ENCODE results near the gene ELAPOR2. TPM values are rescaled to one million over a fixed set of nuclear protein-coding genes. Genes with fewer than 3 reads are reported as not detected.

The ELAPOR2 gene
- total and polyA plus RNA-seq, 2 of the 13 experiments (the other 11 are each of a cell fraction or from before 2014, with no cell fraction given) = 7.8 to 8.4 TPM

DNA sequence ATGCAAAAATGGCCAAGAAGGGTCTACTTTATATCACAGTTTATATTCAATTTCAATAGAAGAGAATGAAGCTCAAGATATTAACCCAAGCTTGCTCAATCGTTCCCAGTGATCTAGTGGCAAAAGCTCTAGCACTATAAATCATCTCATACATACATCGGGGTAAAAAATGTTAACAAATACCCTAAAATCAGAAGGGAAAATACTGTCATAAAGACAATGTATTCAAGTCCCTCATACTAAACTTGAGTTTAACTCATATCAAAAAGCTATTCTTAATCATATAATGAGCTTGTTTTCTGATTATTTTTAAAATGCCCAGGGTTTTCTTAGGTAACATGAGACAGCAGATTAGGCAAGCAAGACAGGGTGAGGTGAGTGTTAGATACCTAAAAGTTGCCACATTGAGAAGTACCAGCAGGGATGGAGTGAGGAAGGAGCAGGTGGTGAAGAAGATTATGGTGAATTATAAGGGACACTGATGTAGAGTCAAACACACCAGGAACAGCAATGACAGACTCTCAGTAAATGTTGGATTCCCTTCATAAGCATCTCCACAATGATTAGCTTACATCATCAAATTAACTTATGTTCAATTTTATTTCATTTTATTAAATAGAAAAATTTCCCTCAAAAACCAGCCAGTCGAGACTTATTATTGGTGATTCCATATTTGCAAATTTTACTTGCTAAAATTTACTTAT, 46.2 kb downstream of the ELAPOR2 start:
- Histone ChIP-seq H3K4me1 (ENCODE audit: insufficient read depth, low read length) (0 out of 2 replicates have a peak, but pooled peaks cover 6% of the 10 kb centered on the region), H3K27me3 (ENCODE audit: control insufficient read depth in 1 of 2, insufficient read depth in 2 of 2, low read length in 2 of 2) (no peaks in the 10 kb centered on the region), H3K9ac (ENCODE audit: insufficient read depth, low read depth, low read length) (no peak overlapping the region), H3K36me3 (replicated peaks in 1 of 2; ENCODE audit: control insufficient read depth in 1 of 2, insufficient read depth in 2 of 2, low read length in 2 of 2) (no peaks in the 10 kb centered on the region), H3K9me3 (ENCODE audit: low read length) (no peaks in the 10 kb centered on the region), H3K79me2 (ENCODE audit: insufficient read depth, low read length) (no peaks in the 10 kb centered on the region), H2AFZ (ENCODE audit: low read length) (no peak overlapping the region), H3K4me2 (ENCODE audit: low read depth, low read length) (no peak overlapping the region), H3K4me3 (replicated peaks in 1 of 3; ENCODE audit: insufficient read depth in 1 of 3, low read depth in 2 of 3, low read length in 3 of 3) (no peak overlapping the region), H3K27ac (ENCODE audit: extremely low read length, insufficient read depth, low read length) (no peak overlapping the region), H4K20me1 (ENCODE audit: insufficient read depth, low read length) (no peaks in the 10 kb centered on the region)
- no TSS peak for BruUV-seq (replicated peaks)
- CTCF ChIA-PET (ENCODE audit: low intra/inter-chr PET ratio, low total read pairs) = no interaction called here
- in situ Hi-C loops (cut with HindIII; ENCODE audit: extremely low pct_ligation_motif_present, low pct_unique_long_range_greater_than_20kb) (no loop called here), intact Hi-C loops (cut with micrococcal nuclease; ENCODE audit: unreplicated experiment) (no loop called here)
- POLR2A ChIA-PET = no interaction called here
- TF ChIP-seq MAFK (conservative IDR thresholded peaks at IDR 0.05 in 1 of 2, IDR thresholded peaks at IDR 0.05 in 1 of 2; ENCODE audit: low read length in 2 of 2) = peak; percentile 9 to 62; a peak in 2 of 4 replicates
- TF ChIP-seq, protein P1, sequence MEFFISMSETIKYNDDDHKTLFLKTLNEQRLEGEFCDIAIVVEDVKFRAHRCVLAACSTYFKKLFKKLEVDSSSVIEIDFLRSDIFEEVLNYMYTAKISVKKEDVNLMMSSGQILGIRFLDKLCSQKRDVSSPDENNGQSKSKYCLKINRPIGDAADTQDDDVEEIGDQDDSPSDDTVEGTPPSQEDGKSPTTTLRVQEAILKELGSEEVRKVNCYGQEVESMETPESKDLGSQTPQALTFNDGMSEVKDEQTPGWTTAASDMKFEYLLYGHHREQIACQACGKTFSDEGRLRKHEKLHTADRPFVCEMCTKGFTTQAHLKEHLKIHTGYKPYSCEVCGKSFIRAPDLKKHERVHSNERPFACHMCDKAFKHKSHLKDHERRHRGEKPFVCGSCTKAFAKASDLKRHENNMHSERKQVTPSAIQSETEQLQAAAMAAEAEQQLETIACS (CRISPR knock-in tag; IDR thresholded peaks at IDR 0.05) = no peak
- DNase-seq (ENCODE audit: low spot score) (no peak), FAIRE-seq (no peak), ATAC-seq (no peak)
- 38% methylated on average over 3 of the region's 3 CpGs for WGBS (ENCODE audit: low lambda C conversion rate)

Other genes with a start within 250 kb of the ELAPOR2 start
- 17.9 and 45.8 TPM in 2 replicates for gene DMTF1, start 92.8 kb upstream of the ELAPOR2 start, total RNA-seq (2016; rRNA removed; fragmentation: Illumina TruSeq; extraction: Trizol)
- gene DMTF1, start 92.8 kb upstream of the ELAPOR2 start, polyA plus RNA-seq (2011; rRNA removed) = 111 and 132 TPM in 2 replicates
- 25.1 and 31.2 TPM in 2 replicates for gene TMEM243, start 160.1 kb upstream of the ELAPOR2 start, total RNA-seq (2016; rRNA removed; fragmentation: Illumina TruSeq; extraction: Trizol)
- 16.8 and 25.1 TPM in 2 replicates for gene TMEM243, start 160.1 kb upstream of the ELAPOR2 start, polyA plus RNA-seq (2011; rRNA removed)

All from HepG2 (cell line).